SK-N-SH treated with all-trans-retinoic acid at 6 μM for 48 hours (cell line): ENCODE results near the gene CLBA1.
"Not testable (repeated sequence)": the region's sequence is repeated elsewhere in the genome, so short reads cannot be mapped to it uniquely, and the experiment has no call there.

Experiments used
- ATAC-seq: fragments of 200-7000 bp; cut with Tn5 transposase; 3 replicates; pipeline ENCODE4 v1.9.1; 2020; ENCODE audit warnings: mild to moderate bottlenecking, moderate library complexity
- ARNTL ChIP-seq: fragments of 450-650 bp; formaldehyde crosslinking; IDR thresholded peaks from 2 replicates; pipeline ENCODE4 v1.5.0; 2020; ENCODE audit warnings: low read depth, mild to moderate bottlenecking, moderate library complexity, borderline replicate concordance
- BACH2 ChIP-seq: fragments of 250-450 bp; sonication (Bioruptor Pico); IDR thresholded peaks from 2 replicates; pipeline ENCODE4 v1.9.0; 2021; ENCODE audit warnings: mild to moderate bottlenecking, borderline replicate concordance
- CREB5 ChIP-seq: fragments of 250-450 bp; sonication (Bioruptor Pico); IDR thresholded peaks from 2 replicates; pipeline ENCODE4 v1.5.1; 2020; ENCODE audit warnings: low read depth, mild to moderate bottlenecking, moderate library complexity
- CSDC2 ChIP-seq: fragments of 250-450 bp; sonication (Bioruptor Pico); IDR thresholded peaks from 2 replicates; pipeline ENCODE4 v1.5.0; 2020; ENCODE audit warnings: mild to moderate bottlenecking, moderate library complexity
- CSRNP3 ChIP-seq: fragments of 250-450 bp; sonication (Bioruptor Pico); IDR thresholded peaks from 2 replicates; pipeline ENCODE4 v1.5.1; 2021; ENCODE audit warnings: mild to moderate bottlenecking, moderate library complexity
- ESRRG ChIP-seq: fragments of 250-450 bp; sonication (Bioruptor Pico); IDR thresholded peaks from 2 replicates; pipeline ENCODE4 v1.6.1; 2021; ENCODE audit warnings: mild to moderate bottlenecking
- GLIS3 ChIP-seq: fragments of 250-450 bp; sonication (Bioruptor Pico); IDR thresholded peaks from 2 replicates; pipeline ENCODE4 v1.5.0; 2020; ENCODE audit warnings: mild to moderate bottlenecking, moderate library complexity
- ISL1 ChIP-seq: fragments of 250-450 bp; sonication (Bioruptor Pico); IDR thresholded peaks from 2 replicates; pipeline ENCODE4 v2.1.2; 2022; ENCODE audit warnings: mild to moderate bottlenecking, moderate library complexity
- POU6F1 ChIP-seq: fragments of 250-450 bp; sonication (Bioruptor Pico); IDR thresholded peaks from 2 replicates; pipeline ENCODE4 v1.8.0; 2021; ENCODE audit warnings: low read depth, mild to moderate bottlenecking, moderate library complexity, borderline replicate concordance
- PPARA ChIP-seq: fragments of 250-450 bp; sonication (Bioruptor Pico); IDR thresholded peaks from 2 replicates; pipeline ENCODE4 v1.5.0; 2020; ENCODE audit warnings: mild to moderate bottlenecking, borderline replicate concordance
- RARB ChIP-seq: fragments of 250-450 bp; sonication (Bioruptor Pico); IDR thresholded peaks from 2 replicates; pipeline ENCODE4 v1.8.0; 2021; ENCODE audit warnings: mild to moderate bottlenecking, moderate library complexity
- SNAI2 ChIP-seq: fragments of 250-450 bp; sonication (Bioruptor Pico); IDR thresholded peaks from 2 replicates; pipeline ENCODE4 v1.5.0; 2020; ENCODE audit warnings: mild to moderate bottlenecking, moderate library complexity
- TCF4 ChIP-seq: fragments of 250-450 bp; sonication (Bioruptor Pico); IDR thresholded peaks from 2 replicates; pipeline ENCODE4 v1.8.0; 2021; ENCODE audit warnings: mild to moderate bottlenecking, moderate library complexity, borderline replicate concordance
- TOX ChIP-seq: fragments of 250-450 bp; sonication (Bioruptor Pico); IDR thresholded peaks from 2 replicates; pipeline ENCODE4 v1.8.0; 2021; ENCODE audit warnings: mild to moderate bottlenecking, moderate library complexity, borderline replicate concordance
- TSHZ2 ChIP-seq: fragments of 250-450 bp; sonication (Bioruptor Pico); IDR thresholded peaks from 2 replicates; pipeline ENCODE4 v1.5.0; 2020; ENCODE audit warnings: mild to moderate bottlenecking, moderate library complexity
- ZFP30 ChIP-seq: fragments of 450-650 bp; formaldehyde crosslinking; IDR thresholded peaks from 2 replicates; pipeline ENCODE4 v1.5.0; 2022; ENCODE audit warnings: mild to moderate bottlenecking, moderate library complexity
- ZNF565 ChIP-seq: fragments of 450-650 bp; formaldehyde crosslinking; conservative IDR thresholded peaks from 2 replicates; pipeline ENCODE4 v1.5.0; 2020; ENCODE audit warnings: low read depth, mild to moderate bottlenecking, moderate library complexity
- ZNF70 ChIP-seq: fragments of 450-650 bp; formaldehyde crosslinking; IDR thresholded peaks from 2 replicates; pipeline ENCODE4 v1.5.0; 2020; ENCODE audit warnings: mild to moderate bottlenecking, moderate library complexity
- ZNF8 ChIP-seq: fragments of 450-650 bp; formaldehyde crosslinking; IDR thresholded peaks from 2 replicates; pipeline ENCODE4 v1.5.0; 2020; ENCODE audit warnings: mild to moderate bottlenecking, moderate library complexity
- TF ChIP-seq, protein P1 (sequence below): fragments of 250-450 bp; sonication (Bioruptor Pico); IDR thresholded peaks from 2 replicates; pipeline ENCODE4 v1.8.0; 2020; ENCODE audit warnings: mild to moderate bottlenecking, moderate library complexity, borderline replicate concordance

CLBA1 gene

GRCh38 chr14:105034315-105035039, 48.9 kb downstream of the CLBA1 start:
- no peak for TF ChIP-seq CSRNP3 (CRISPR knock-in tag)
- no peak for TF ChIP-seq BACH2
- no peak for TF ChIP-seq POU6F1 (CRISPR knock-in tag)
- TF ChIP-seq ARNTL (CRISPR knock-in tag): no peak
- TF ChIP-seq GLIS3 (CRISPR knock-in tag): no peak
- TF ChIP-seq ESRRG (CRISPR knock-in tag): no peak
- TF ChIP-seq ZNF70 (CRISPR knock-in tag): no peak
- TF ChIP-seq ZNF8: no peak
- TF ChIP-seq TCF4 (CRISPR knock-in tag): no peak
- no peak for TF ChIP-seq CREB5 (CRISPR knock-in tag)
- no peak for TF ChIP-seq TSHZ2 (CRISPR knock-in tag)
- TF ChIP-seq PPARA: no peak
- TF ChIP-seq, protein P1, sequence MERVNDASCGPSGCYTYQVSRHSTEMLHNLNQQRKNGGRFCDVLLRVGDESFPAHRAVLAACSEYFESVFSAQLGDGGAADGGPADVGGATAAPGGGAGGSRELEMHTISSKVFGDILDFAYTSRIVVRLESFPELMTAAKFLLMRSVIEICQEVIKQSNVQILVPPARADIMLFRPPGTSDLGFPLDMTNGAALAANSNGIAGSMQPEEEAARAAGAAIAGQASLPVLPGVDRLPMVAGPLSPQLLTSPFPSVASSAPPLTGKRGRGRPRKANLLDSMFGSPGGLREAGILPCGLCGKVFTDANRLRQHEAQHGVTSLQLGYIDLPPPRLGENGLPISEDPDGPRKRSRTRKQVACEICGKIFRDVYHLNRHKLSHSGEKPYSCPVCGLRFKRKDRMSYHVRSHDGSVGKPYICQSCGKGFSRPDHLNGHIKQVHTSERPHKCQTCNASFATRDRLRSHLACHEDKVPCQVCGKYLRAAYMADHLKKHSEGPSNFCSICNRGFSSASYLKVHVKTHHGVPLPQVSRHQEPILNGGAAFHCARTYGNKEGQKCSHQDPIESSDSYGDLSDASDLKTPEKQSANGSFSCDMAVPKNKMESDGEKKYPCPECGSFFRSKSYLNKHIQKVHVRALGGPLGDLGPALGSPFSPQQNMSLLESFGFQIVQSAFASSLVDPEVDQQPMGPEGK (CRISPR knock-in tag): no peak
- no peak for TF ChIP-seq ZNF565 (CRISPR knock-in tag)
- no peak for TF ChIP-seq RARB (CRISPR knock-in tag)
- no peak for TF ChIP-seq CSDC2
- no peak for TF ChIP-seq ZFP30
- TF ChIP-seq TOX (CRISPR knock-in tag): no peak
- TF ChIP-seq SNAI2 (CRISPR knock-in tag): no peak
- no peak for ATAC-seq

GRCh38 chr14:105035616-105036015, 50.0 kb downstream of the CLBA1 start:
- ATAC-seq: not testable (repeated sequence)

- ATAC-seq: no peak
- TF ChIP-seq ARNTL (CRISPR knock-in tag) (no peak), TOX (CRISPR knock-in tag) (no peak), ISL1 (no peak)
Measured at GRCh38 chr14:105039458-105040205, 54.0 kb downstream of the CLBA1 start.
